HepG2 (cell line): ENCODE results near the gene CHDH. TPM values are rescaled to one million over a fixed set of nuclear protein-coding genes. Genes with fewer than 3 reads are reported as not detected.

Experiments
- ATF1 ChIP-seq: IDR thresholded peaks from 2 replicates; pipeline ENCODE4 v1.6.1; 2016; ENCODE audit warnings: mild to moderate bottlenecking, control low read depth
- FOXK1 ChIP-seq: sonication (generic); formaldehyde crosslinking; IDR thresholded peaks from 2 replicates; pipeline ENCODE4 v1.4.0; 2020; ENCODE audit warnings: low read depth, missing genetic modification reagents, borderline replicate concordance
- JUN ChIP-seq: sonication (generic); formaldehyde crosslinking; IDR thresholded peaks from 2 replicates; pipeline ENCODE4 v1.4.0; 2020; ENCODE audit warnings: mild to moderate bottlenecking, missing genetic modification reagents
- KDM3A ChIP-seq: IDR thresholded peaks from 2 replicates; pipeline ENCODE4 v1.6.1; 2018; ENCODE audit warnings: low read depth, missing compliant biosample characterization
- MAFF ChIP-seq: IDR thresholded peaks from 2 replicates; pipeline ENCODE4 v1.6.1; 2011; ENCODE audit warnings: low read depth, low read length, improper control_type of control experiment
- MAZ ChIP-seq, 2 experiments: sonication (generic) in 1 of 2; formaldehyde crosslinking in 1 of 2; IDR thresholded peaks; 2 replicates each; pipeline versions ENCODE4 v1.5.0 to v1.6.1; 2012 to 2020; ENCODE audit warnings: low read depth in 2 of 2, mild to moderate bottlenecking in 2 of 2, borderline replicate concordance in 1 of 2, improper control_type of control experiment in 1 of 2, low read length in 1 of 2, missing genetic modification reagents in 1 of 2, moderate library complexity in 1 of 2
- NFE2 ChIP-seq: sonication (generic); formaldehyde crosslinking; IDR thresholded peaks from 2 replicates; pipeline ENCODE4 v1.4.0; 2020; ENCODE audit warnings: missing genetic modification reagents
- SAFB2 ChIP-seq: sonication (generic); formaldehyde crosslinking; IDR thresholded peaks from 2 replicates; pipeline ENCODE4 v1.5.1; 2020; ENCODE audit warnings: missing genetic modification reagents, low read depth, mild to moderate bottlenecking, borderline replicate concordance
- ZNF441 ChIP-seq: sonication (generic); formaldehyde crosslinking; IDR thresholded peaks from 2 replicates; pipeline ENCODE4 v1.7.0; 2021; ENCODE audit warnings: missing genetic modification reagents, borderline replicate concordance
- ZNF552 ChIP-seq: sonication (generic); formaldehyde crosslinking; IDR thresholded peaks from 2 replicates; pipeline ENCODE4 v1.9.0; 2022; ENCODE audit warnings: missing genetic modification reagents, mild to moderate bottlenecking, borderline replicate concordance
- ZSCAN12 ChIP-seq: sonication (generic); formaldehyde crosslinking; IDR thresholded peaks from 2 replicates; pipeline ENCODE4 v1.9.0; 2021; ENCODE audit warnings: mild to moderate bottlenecking, missing genetic modification reagents
- polyA plus RNA-seq, 8 experiments: library from polyadenylated mRNA; depleted of rRNA in 3 of 8; stranded (reverse) in 7 of 8; unstranded in 1 of 8; fragments of >200 nt; fragmentation: Illumina TruSeq in 4 of 8; extraction: Trizol in 4 of 8; gene quantifications; 2 replicates each; pipeline versions ENCODE4 v1.2.1 to v1.2.3, GENCODE V29; 2011 to 2016; ENCODE audit warnings: low read depth in 4 of 8, missing spikeins in 1 of 8, mixed read lengths in 1 of 8; ENCODE audit not compliant: insufficient read depth in 1 of 8
- total RNA-seq, 5 experiments: library from RNA; depleted of rRNA; stranded (reverse); fragments of >200 nt; fragmentation: Illumina TruSeq; extraction: Trizol; gene quantifications; 2 replicates each; pipeline ENCODE4 v1.2.3, GENCODE V29; 2016; ENCODE audit warnings: low read depth in 1 of 5
- TF ChIP-seq, protein P1 (sequence below): sonication (generic); formaldehyde crosslinking; IDR thresholded peaks from 2 replicates; pipeline ENCODE4 v1.8.0; 2022; ENCODE audit warnings: missing genetic modification reagents, mild to moderate bottlenecking, borderline replicate concordance
- TF ChIP-seq, protein P2 (sequence below): sonication (generic); formaldehyde crosslinking; IDR thresholded peaks from 2 replicates; pipeline ENCODE4 v1.5.1; 2020; ENCODE audit warnings: mild to moderate bottlenecking, moderate library complexity, missing genetic modification reagents
- TF ChIP-seq, protein P3 (sequence below): IDR thresholded peaks from 2 replicates; pipeline ENCODE4 v1.6.1; 2016; ENCODE audit warnings: missing biosample characterization, missing genetic modification reagents, low read depth
- TF ChIP-seq, protein P4 (sequence below), 2 experiments: sonication (generic) in 1 of 2; formaldehyde crosslinking in 1 of 2; IDR thresholded peaks; 2 replicates each; pipeline versions ENCODE4 v1.6.1 to v1.9.0; 2014 to 2022; ENCODE audit warnings: antibody characterized with exemption in 1 of 2, borderline replicate concordance in 1 of 2, inconsistent platforms in 1 of 2, low read depth in 1 of 2, missing genetic modification reagents in 1 of 2

The CHDH gene
- total and polyA plus RNA-seq, 2 of the 13 experiments (the other 11 are each of a cell fraction or from before 2014, with no cell fraction given), result 28.1 to 48.9 TPM

DNA sequence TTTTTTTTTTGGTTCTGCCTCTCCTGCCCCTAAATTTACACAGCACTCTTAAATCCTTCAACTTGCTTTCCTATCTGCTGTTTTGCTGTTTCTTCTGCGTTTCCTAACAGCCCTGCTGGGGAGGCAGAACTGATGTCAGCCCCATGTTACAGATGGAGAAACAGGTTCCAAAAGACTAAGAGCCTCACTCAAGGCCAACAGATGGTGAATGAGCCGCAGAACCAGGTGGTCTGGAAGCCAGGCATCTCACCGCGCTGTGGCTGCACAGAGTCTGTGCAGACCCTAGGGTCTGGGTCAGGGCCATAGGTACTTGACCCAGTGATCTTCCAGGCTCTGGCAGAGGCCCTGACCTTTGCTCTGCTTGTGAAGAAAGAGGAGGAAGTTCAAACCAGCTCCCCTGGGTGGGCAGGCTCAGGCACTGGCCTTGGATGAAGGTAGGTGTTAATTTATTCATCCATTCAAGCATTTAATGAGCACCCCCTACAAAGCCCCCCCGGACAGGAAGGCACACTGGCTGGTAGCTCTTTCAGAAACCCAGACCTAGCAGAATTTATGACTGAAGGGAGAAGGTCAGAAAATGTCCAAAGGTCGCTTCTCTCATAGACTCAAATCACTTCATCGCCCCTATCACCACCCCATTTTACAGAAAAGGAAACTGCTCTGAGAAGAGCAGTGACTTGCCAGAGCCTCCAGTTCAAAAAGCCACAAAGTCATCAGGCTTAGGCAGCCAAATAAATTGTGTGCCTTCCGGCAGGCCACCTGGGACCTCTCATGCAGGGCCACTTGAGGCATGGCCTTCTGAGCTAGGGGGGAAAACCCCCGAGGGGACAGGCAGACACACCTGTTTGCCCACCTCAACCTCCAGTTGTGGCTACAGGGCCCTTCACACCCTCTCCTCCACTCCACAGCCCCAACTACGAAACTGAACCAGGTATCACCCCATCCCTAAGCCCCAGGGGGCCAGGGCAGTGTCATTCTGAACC, 2.7 kb downstream of the CHDH start (continued):
- TF ChIP-seq, protein P1, sequence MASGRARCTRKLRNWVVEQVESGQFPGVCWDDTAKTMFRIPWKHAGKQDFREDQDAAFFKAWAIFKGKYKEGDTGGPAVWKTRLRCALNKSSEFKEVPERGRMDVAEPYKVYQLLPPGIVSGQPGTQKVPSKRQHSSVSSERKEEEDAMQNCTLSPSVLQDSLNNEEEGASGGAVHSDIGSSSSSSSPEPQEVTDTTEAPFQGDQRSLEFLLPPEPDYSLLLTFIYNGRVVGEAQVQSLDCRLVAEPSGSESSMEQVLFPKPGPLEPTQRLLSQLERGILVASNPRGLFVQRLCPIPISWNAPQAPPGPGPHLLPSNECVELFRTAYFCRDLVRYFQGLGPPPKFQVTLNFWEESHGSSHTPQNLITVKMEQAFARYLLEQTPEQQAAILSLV (CRISPR knock-in tag), result no peak; the same call in 1 of the 2 replicates
- TF ChIP-seq, protein P2, sequence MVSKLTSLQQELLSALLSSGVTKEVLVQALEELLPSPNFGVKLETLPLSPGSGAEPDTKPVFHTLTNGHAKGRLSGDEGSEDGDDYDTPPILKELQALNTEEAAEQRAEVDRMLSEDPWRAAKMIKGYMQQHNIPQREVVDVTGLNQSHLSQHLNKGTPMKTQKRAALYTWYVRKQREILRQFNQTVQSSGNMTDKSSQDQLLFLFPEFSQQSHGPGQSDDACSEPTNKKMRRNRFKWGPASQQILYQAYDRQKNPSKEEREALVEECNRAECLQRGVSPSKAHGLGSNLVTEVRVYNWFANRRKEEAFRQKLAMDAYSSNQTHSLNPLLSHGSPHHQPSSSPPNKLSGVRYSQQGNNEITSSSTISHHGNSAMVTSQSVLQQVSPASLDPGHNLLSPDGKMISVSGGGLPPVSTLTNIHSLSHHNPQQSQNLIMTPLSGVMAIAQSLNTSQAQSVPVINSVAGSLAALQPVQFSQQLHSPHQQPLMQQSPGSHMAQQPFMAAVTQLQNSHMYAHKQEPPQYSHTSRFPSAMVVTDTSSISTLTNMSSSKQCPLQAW (CRISPR knock-in tag), result no peak; the same call in 1 of the 2 replicates
- TF ChIP-seq SAFB2 (CRISPR knock-in tag) (no peak; the same call in 1 of the 2 replicates), KDM3A (no peak), ATF1 (CRISPR knock-in tag) (0 out of 2 replicates have a peak, but pooled peaks have one; percentile 15), MAFF (no peak), ZSCAN12 (CRISPR knock-in tag) (no peak), FOXK1 (CRISPR knock-in tag) (0 out of 2 replicates have a peak, but pooled peaks have one; percentile 4), JUN (no peak), ZNF552 (no peak), MAZ (IDR thresholded peaks at IDR 0.05; ENCODE audit: borderline replicate concordance, low read depth, low read length) (no peak), MAZ (CRISPR knock-in tag; IDR thresholded peaks at IDR 0.05; ENCODE audit: low read depth) (no peak), NFE2 (no peak), ZNF441 (CRISPR knock-in tag) (no peak)
- TF ChIP-seq, protein P3, sequence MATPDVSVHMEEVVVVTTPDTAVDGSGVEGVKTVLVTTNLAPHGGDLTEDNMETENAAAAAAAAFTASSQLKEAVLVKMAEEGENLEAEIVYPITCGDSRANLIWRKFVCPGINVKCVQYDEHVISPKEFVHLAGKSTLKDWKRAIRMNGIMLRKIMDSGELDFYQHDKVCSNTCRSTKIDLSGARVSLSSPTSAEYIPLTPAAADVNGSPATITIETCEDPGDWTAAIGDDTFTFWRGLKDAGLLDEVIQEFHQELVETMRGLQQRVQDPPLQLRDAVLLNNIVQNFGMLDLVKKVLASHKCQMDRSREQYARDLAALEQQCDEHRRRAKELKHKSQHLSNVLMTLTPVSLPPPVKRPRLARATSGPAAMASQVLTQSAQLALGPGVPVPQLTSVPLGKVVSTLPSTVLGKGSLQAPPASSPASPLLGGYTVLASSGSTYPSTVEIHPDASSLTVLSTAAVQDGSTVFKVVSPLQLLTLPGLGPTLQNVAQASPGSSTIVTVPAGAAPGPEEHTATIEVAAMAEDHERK (CRISPR knock-in tag), result no peak
- TF ChIP-seq, protein P4, sequence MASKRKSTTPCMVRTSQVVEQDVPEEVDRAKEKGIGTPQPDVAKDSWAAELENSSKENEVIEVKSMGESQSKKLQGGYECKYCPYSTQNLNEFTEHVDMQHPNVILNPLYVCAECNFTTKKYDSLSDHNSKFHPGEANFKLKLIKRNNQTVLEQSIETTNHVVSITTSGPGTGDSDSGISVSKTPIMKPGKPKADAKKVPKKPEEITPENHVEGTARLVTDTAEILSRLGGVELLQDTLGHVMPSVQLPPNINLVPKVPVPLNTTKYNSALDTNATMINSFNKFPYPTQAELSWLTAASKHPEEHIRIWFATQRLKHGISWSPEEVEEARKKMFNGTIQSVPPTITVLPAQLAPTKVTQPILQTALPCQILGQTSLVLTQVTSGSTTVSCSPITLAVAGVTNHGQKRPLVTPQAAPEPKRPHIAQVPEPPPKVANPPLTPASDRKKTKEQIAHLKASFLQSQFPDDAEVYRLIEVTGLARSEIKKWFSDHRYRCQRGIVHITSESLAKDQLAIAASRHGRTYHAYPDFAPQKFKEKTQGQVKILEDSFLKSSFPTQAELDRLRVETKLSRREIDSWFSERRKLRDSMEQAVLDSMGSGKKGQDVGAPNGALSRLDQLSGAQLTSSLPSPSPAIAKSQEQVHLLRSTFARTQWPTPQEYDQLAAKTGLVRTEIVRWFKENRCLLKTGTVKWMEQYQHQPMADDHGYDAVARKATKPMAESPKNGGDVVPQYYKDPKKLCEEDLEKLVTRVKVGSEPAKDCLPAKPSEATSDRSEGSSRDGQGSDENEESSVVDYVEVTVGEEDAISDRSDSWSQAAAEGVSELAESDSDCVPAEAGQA (IDR thresholded peaks at IDR 0.05; ENCODE audit: low read depth), result no peak
- TF ChIP-seq, protein P4 (CRISPR knock-in tag; IDR thresholded peaks at IDR 0.05; ENCODE audit: borderline replicate concordance), result no peak
